OCI-LY7 (cell line): Measurements from ENCODE around the gene LPP. TPM values are rescaled to one million over a fixed set of nuclear protein-coding genes. Genes with fewer than 3 reads are reported as not detected.
"Not testable (repeated sequence)": the region's sequence is repeated elsewhere in the genome, so short reads cannot be mapped to it uniquely, and the experiment has no call there.

Experiments used
- BruUV-seq: library from RNA; stranded (reverse); fragments of 400-500 nt; replicated peaks from 2 replicates; lab custom pipeline; 2021; lab: Mats Ljungman, UMichigan
- CTCF ChIA-PET: fragments of 300-600 bp; sonication (Branson Sonifier 250); formaldehyde crosslinking; loops from one replicate; lab custom pipeline; 2022; ENCODE audit warnings: antibody characterized with exemption; ENCODE audit not compliant: unreplicated experiment; lab: Charles Lee
- POLR2A ChIA-PET: fragments of 300-600 bp; sonication (Branson Sonifier 250); formaldehyde crosslinking; loops from one replicate; lab custom pipeline; 2022; ENCODE audit warnings: antibody characterized with exemption; lab: Charles Lee
- DNase-seq: peaks from one replicate; pipeline ENCODE4 v3.0.0-alpha.2; 2015; ENCODE audit warnings: low spot score
- H2AFZ ChIP-seq: fragments of 200-600 bp; sonication (generic), shearing (Covaris generic); 2 replicates; pipeline ENCODE4 v1.6.1; 2014; ENCODE audit warnings: mild to moderate bottlenecking, antibody characterized with exemption, low read length, moderate library complexity
- H3K27ac ChIP-seq: fragments of 200-600 bp; sonication (generic); 2 replicates; pipeline ENCODE4 v1.5.1; 2014; ENCODE audit warnings: mixed run types, low read depth, mild to moderate bottlenecking, moderate library complexity, low read length, inconsistent platforms; ENCODE audit not compliant: poor library complexity, severe bottlenecking
- H3K36me3 ChIP-seq: fragments of 200-600 bp; sonication (generic); 2 replicates; pipeline ENCODE4 v1.6.1; 2014; ENCODE audit warnings: mild to moderate bottlenecking, antibody characterized with exemption, low read length, moderate library complexity, mixed read lengths; ENCODE audit not compliant: insufficient read depth
- H3K4me1 ChIP-seq: fragments of 200-600 bp; sonication (generic); 2 replicates; pipeline ENCODE4 v1.5.1; 2014; ENCODE audit warnings: mild to moderate bottlenecking, low read length; ENCODE audit not compliant: insufficient read depth, poor library complexity, severe bottlenecking
- H3K4me2 ChIP-seq: fragments of 200-600 bp; sonication (generic); 2 replicates; pipeline ENCODE4 v1.6.1; 2014; ENCODE audit warnings: mild to moderate bottlenecking, low read length
- H3K4me3 ChIP-seq: fragments of 200-600 bp; sonication (generic); 2 replicates; pipeline ENCODE4 v1.5.1; 2014; ENCODE audit warnings: mild to moderate bottlenecking, low read depth, low read length; ENCODE audit not compliant: poor library complexity, severe bottlenecking
- H3K79me2 ChIP-seq: fragments of 200-600 bp; sonication (generic); 2 replicates; pipeline ENCODE4 v1.6.1; 2016; ENCODE audit warnings: low read depth, mild to moderate bottlenecking, low read length, moderate library complexity, mixed read lengths; ENCODE audit not compliant: insufficient read depth
- H3K9me2 ChIP-seq: fragments of 200-600 bp; sonication (generic); 2 replicates; pipeline ENCODE4 v1.6.1; 2016; ENCODE audit warnings: mild to moderate bottlenecking, low read length, mixed read lengths; ENCODE audit not compliant: insufficient read depth
- H3K9me3 ChIP-seq: fragments of 200-600 bp; sonication (generic); 2 replicates; pipeline ENCODE4 v1.6.1; 2014; ENCODE audit warnings: mild to moderate bottlenecking, mixed run types, low read length, mixed read lengths
- H4K20me1 ChIP-seq: fragments of 200-600 bp; sonication (generic); 2 replicates; pipeline ENCODE4 v1.6.1; 2014; ENCODE audit warnings: mild to moderate bottlenecking, antibody characterized with exemption, low read length, moderate library complexity, mixed read lengths; ENCODE audit not compliant: insufficient read depth
- CTCF ChIP-seq: fragments of 200-600 bp; sonication (generic); conservative IDR thresholded peaks from 2 replicates; pipeline ENCODE4 v1.5.1; 2014; ENCODE audit warnings: mild to moderate bottlenecking, antibody characterized with exemption, low read length, moderate library complexity, mixed read lengths
- EZH2phosphoT487 ChIP-seq: fragments of 200-600 bp; sonication (generic); IDR thresholded peaks from 2 replicates; pipeline ENCODE4 v1.6.1; 2018; ENCODE audit warnings: low read depth, borderline replicate concordance, mild to moderate bottlenecking, mixed run types, antibody characterized with exemption, low read length, moderate library complexity, mixed read lengths
- intact Hi-C: fragments of 100-400 bp; cut with micrococcal nuclease; formaldehyde crosslinking; loops from one replicate; pipeline ENCODE4 v1.10.0; 2022; ENCODE audit not compliant: unreplicated experiment
- total RNA-seq, 2 experiments: library from RNA; depleted of rRNA in 1 of 2; stranded (reverse); fragments of >200 nt in 1 of 2; shearing (Covaris generic) in 1 of 2; gene quantifications; 2 replicates each; pipeline ENCODE4 v1.2.3, GENCODE V29; 2014 to 2022

LPP gene
- total RNA-seq, 2 experiments from 2014 or later: 10.9 to 119 TPM

GRCh38 chr3:188421836-188422540 is 268.0 kb downstream of the LPP start:
- Histone ChIP-seq H3K36me3 (peaks cover 3% of the 10 kb centered on the region; the same call in 1 of the 2 replicates), H3K79me2 (peaks cover 18% of the 10 kb centered on the region; the same call in 1 of the 2 replicates), H3K4me2 (peak overlapping the region; percentile 81), H3K9me2 (no peaks in the 10 kb centered on the region), H3K9me3 (peaks cover 12% of the 10 kb centered on the region), H3K4me1 (peaks cover 52% of the 10 kb centered on the region), H3K27ac (peak overlapping the region; percentile 88), H3K4me3 (peak overlapping the region; percentile 53), H2AFZ (peak overlapping the region; percentile 71; the same call in 1 of the 2 replicates), H4K20me1 (no peaks in the 10 kb centered on the region)
- intact Hi-C loops: loop anchor here (1.0 kb wide), 1 partner anchor 24 kb away; no protein-coding TSS in a partner anchor
- ChIA-PET POLR2A (interaction anchor here (0.5 to 2.5 kb wide), 13 partner anchors 8 to 333 kb away, joined by 3 to 16 read pairs (median 4); no protein-coding TSS in a partner anchor), CTCF (interaction anchor here (1.1 to 1.3 kb wide), 2 partner anchors 10 to 21 kb away, joined by 3 read pairs; no protein-coding TSS in a partner anchor)
- no peak for TF ChIP-seq CTCF
- no peak for TF ChIP-seq EZH2phosphoT487
- DNase-seq: peak; percentile 94
- BruUV-seq: no TSS peak

GRCh38 chr3:188427981-188428380 is 274.0 kb downstream of the LPP start:
- BruUV-seq, intact Hi-C loops, H3K9me2 ChIP-seq, H3K27ac ChIP-seq, H3K36me3 ChIP-seq, H3K4me2 ChIP-seq, H3K4me3 ChIP-seq, DNase-seq, H4K20me1 ChIP-seq, H3K79me2 ChIP-seq, H2AFZ ChIP-seq, H3K9me3 ChIP-seq, CTCF ChIA-PET: not testable (repeated sequence)
- H3K4me1 ChIP-seq: peaks cover 13% of the 10 kb centered on the region
- POLR2A ChIA-PET: interaction anchor here (0.6 kb wide), 1 partner anchor 477 kb away, joined by 4 read pairs; no protein-coding TSS in a partner anchor

- H4K20me1 ChIP-seq: no peaks in the 10 kb centered on the region
- H3K9me2 ChIP-seq: no peaks in the 10 kb centered on the region
- intact Hi-C loops: no loop called here
- no peak overlapping the region for H3K27ac ChIP-seq
- no peaks in the 10 kb centered on the region for H3K79me2 ChIP-seq
- BruUV-seq: no TSS peak
- H2AFZ ChIP-seq: no peak overlapping the region
- H3K36me3 ChIP-seq: peaks cover 3% of the 10 kb centered on the region; the same call in 1 of the 2 replicates
- ChIA-PET CTCF (no interaction called here), POLR2A (interaction anchor here (0.9 to 2.3 kb wide), 7 partner anchors 9 to 169 kb away, joined by 3 to 16 read pairs (median 4); no protein-coding TSS in a partner anchor)
- H3K4me2 ChIP-seq: peak overlapping the region; percentile 11; the same call in 1 of the 2 replicates
- DNase-seq: no peak
- no peak overlapping the region for H3K4me3 ChIP-seq
- peaks cover 18% of the 10 kb centered on the region for H3K4me1 ChIP-seq
- no peak for TF ChIP-seq EZH2phosphoT487
- no peak for TF ChIP-seq CTCF
- no peaks in the 10 kb centered on the region for H3K9me3 ChIP-seq
Observed at GRCh38 chr3:188431040-188431439, 277.1 kb downstream of the LPP start.
